ENCODE results near the gene GRIFIN.

GRIFIN gene

GRCh38 chr7:2431260-2431867 is 44.8 kb downstream of the GRIFIN start:
- peak; percentile 52 for DNase-seq

GRCh38 chr7:2425749-2426148 is 50.4 kb downstream of the GRIFIN start:
- DNase-seq, result no peak

All from CD4-positive, alpha-beta T cell treated with Interleukin-10 for 1 hour (primary cell).